Spinal cord (tissue), 10 donors: ENCODE data around the gene BLM. TPM values are rescaled to one million over a fixed set of nuclear protein-coding genes. Genes with fewer than 3 reads are reported as not detected.

ENCODE experiments used
- DNase-seq, 6 donors: peaks; one replicate each; pipeline versions ENCODE4 v3.0.0 to v3.0.0-alpha.2; 2013 to 2015; ENCODE audit warnings: low spot score in 6 of 6, low read depth in 4 of 6
- H3K27ac ChIP-seq: one replicate; pipeline ENCODE4 v1.5.1; 2013; ENCODE audit warnings: low read depth, low read length, control low read depth
- H3K27me3 ChIP-seq: one replicate; pipeline ENCODE4 v1.6.1; 2013; ENCODE audit warnings: low read length; ENCODE audit not compliant: control insufficient read depth, insufficient read depth
- H3K36me3 ChIP-seq: one replicate; pipeline ENCODE4 v1.6.1; 2013; ENCODE audit warnings: low read length; ENCODE audit not compliant: control insufficient read depth, insufficient read depth
- H3K4me1 ChIP-seq: one replicate; pipeline ENCODE4 v1.6.1; 2013; ENCODE audit warnings: low read length; ENCODE audit not compliant: control insufficient read depth, insufficient read depth
- H3K4me3 ChIP-seq: one replicate; pipeline ENCODE4 v1.5.1; 2013; ENCODE audit warnings: low read depth, low read length, control low read depth
- H3K9me3 ChIP-seq: one replicate; pipeline ENCODE4 v1.6.1; 2013; ENCODE audit warnings: low read length; ENCODE audit not compliant: control insufficient read depth, insufficient read depth
- WGBS: methylation state at CpG from one replicate; pipeline ENCODE4 v1.1.5; 2013; ENCODE audit warnings: missing lambda C conversion rate; ENCODE audit not compliant: insufficient coverage; 5-methylcytosine and 5-hydroxymethylcytosine counted together
- polyA plus RNA-seq, 2 donors: library from polyadenylated mRNA; unstranded; fragments of 120-200 nt; gene quantifications; one replicate each; pipeline ENCODE4 v1.2.1, GENCODE V29; 2013; ENCODE audit not compliant: insufficient read length in 2 of 2
- total RNA-seq, 2 donors: library from RNA; depleted of rRNA in 1 of 2; stranded (reverse); fragments of 120-200 nt in 1 of 2; fragments of >200 nt in 1 of 2; gene quantifications; one replicate each; pipeline versions ENCODE4 v1.2.3 to v1.2.4, GENCODE V29; 2013 to 2014
- donor health status: healthy.

Gene BLM
- total and polyA plus RNA-seq, 4 donors = 7.2 to 9.4 (median 8.7) TPM

DNA sequence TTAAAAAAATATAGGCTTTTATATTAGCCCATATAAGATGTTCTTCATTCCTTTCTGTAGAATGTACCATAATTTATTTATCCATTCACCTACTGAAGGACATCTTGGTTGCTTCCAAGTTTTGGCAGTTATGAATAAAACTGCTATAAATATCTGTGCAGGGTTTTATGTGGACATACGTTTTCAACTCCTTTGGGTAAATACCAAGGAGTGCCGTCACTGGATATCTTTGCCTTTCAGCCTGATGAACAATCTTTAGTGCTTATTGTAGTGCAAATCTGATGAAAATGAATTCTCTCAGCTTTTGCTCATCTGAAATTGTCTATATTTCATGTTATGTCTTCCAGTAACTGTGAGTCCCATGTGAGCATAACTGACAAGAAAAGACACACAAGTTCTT lies 26.6 kb upstream of the BLM start:
- Histone ChIP-seq H3K9me3 (peaks cover 1% of the 10 kb centered on the region), H3K27ac (no peak overlapping the region), H3K27me3 (no peaks in the 10 kb centered on the region), H3K4me1 (no peaks in the 10 kb centered on the region), H3K4me3 (no peak overlapping the region), H3K36me3 (no peaks in the 10 kb centered on the region)
- 60% methylated on average over 2 of the region's 2 CpGs for whole genome bisulfite sequencing
- DNase-seq = no peak

DNA sequence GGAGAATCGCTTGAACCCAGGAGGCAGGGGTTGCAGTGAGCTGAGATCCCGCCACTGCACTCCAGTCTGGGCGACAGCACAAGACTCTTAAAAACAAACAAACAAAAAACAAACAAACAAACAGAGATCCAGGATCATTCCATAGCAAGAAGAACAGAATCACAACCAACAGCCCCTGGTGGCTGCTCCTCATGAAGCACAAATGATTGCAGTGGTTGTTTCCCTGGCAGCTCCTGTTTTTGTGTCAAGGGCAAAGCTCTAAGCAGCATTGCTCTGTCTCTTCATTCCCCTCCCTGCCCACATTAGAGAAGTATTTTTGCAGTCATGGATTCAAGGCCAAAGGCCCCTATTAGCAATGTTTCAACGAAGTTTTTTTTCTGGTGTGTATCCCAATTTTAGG lies 25.8 kb upstream of the BLM start:
- DNase-seq = no peak
- Histone ChIP-seq H3K36me3 (no peaks in the 10 kb centered on the region), H3K27me3 (no peaks in the 10 kb centered on the region), H3K9me3 (peaks cover 1% of the 10 kb centered on the region), H3K4me1 (no peaks in the 10 kb centered on the region), H3K27ac (no peak overlapping the region), H3K4me3 (no peak overlapping the region)
- 97% methylated on average over 4 of the region's 4 CpGs for WGBS

DNA sequence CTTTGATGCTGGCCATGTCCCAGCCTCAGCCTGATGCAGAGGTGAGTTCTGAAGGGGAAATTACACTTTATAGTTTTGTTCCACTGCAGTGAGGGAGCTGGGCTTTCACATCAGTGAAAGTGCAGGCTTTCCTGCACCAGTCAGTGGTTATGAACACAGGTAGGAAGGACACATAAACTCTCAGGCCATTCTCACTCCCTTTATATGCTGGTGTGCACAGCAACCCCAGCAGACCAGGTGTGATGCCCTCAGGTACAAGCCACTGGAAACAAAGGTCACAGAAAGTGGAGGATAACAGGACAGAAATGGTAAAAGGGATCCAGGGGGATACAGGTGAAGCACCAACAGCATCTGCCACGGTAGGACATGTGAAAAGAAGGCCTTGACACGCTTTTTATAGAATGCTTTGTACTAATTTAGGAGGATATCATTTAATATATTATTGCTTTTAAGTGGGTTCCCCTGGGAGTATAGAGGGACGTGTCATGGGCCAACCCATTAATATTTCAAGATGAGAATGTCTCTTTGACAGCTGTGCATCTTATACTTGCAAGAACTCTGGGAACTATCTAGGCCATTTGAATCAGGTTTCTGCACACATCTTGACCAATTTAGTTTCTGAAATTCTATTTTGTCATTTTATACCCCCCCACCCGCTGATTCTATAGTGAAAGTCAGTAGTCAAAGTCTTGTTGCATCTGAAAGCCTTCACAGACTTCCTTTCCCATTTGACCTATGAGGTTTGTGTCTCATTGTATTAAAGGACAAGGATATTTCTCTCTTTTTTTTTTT lies 25.0 kb upstream of the BLM start:
- H3K36me3 ChIP-seq = no peaks in the 10 kb centered on the region
- WGBS = no CpG with 5 or more reads among the region's 4 CpGs
- no peaks in the 10 kb centered on the region for H3K27me3 ChIP-seq
- H3K9me3 ChIP-seq = peaks cover 1% of the 10 kb centered on the region
- no peak for DNase-seq
- H3K4me3 ChIP-seq = no peak overlapping the region
- H3K27ac ChIP-seq = no peak overlapping the region
- H3K4me1 ChIP-seq = no peaks in the 10 kb centered on the region

DNA sequence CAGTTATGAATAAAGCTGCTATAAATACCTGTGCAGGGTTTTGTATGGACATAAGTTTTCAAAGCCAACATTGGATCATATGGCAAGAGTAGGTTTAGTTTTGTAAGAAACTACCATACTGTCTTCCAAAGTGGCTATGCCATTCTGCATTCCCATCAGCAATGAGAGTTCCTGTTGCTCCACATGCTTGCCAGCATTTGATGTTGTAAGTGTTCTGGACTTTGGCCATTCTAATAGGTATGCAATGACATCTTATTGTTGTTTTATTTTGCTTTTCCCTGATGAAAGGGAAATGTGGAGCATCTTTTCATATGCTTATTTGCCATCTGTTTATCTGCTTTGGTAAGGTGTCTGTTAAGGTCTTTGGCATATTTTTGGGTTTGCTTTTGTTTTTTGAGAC lies 22.2 kb upstream of the BLM start:
- Histone ChIP-seq H3K9me3 (no peaks in the 10 kb centered on the region), H3K27ac (no peak overlapping the region), H3K4me3 (no peak overlapping the region), H3K36me3 (no peaks in the 10 kb centered on the region), H3K27me3 (no peaks in the 10 kb centered on the region), H3K4me1 (no peaks in the 10 kb centered on the region)
- no peak for DNase-seq

DNA sequence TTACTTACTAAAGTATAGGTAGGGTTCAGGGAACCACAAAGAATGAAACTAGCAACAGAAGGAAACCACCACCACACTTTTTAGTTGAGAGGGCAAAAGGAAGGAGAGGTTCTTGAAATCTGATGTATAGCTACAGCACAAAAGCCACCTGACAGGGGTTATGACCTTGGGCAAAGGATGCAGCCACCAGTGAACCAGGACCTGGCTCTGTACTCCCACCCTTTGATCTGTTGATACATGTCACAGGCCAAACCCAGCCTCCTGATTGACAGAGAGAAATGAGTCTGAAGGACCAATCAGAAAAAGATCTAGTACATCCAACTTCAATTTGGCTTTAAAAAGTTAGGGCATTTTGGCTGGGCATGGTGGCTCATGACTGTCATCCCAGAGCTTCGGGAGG lies 20.0 kb upstream of the BLM start:
- H3K27ac ChIP-seq = no peak overlapping the region
- no peaks in the 10 kb centered on the region for H3K36me3 ChIP-seq
- no peak overlapping the region for H3K4me3 ChIP-seq
- H3K9me3 ChIP-seq = no peaks in the 10 kb centered on the region
- H3K4me1 ChIP-seq = no peaks in the 10 kb centered on the region
- WGBS = no CpG with 5 or more reads among the region's 1 CpG
- DNase-seq = no peak
- no peaks in the 10 kb centered on the region for H3K27me3 ChIP-seq

DNA sequence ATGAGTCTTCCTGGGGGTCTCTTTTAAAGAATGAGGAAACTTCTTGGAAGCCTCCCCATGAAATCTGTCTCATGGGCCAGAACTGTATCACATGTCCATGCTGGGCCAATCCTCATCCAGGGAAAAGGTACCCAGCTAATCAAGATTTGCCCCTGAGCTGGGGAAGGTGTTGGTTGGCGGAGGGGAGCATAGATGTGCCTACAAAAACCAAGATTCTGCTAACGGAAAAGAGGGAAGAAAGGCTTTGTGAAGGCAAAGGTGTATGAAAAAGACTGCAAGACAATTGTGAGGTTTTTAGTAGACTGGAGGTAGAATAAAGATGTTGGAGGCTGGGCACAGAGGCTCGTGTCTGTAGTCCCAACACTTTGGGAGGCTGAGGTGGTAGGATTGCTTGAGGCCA lies 18.5 kb upstream of the BLM start:
- Histone ChIP-seq H3K9me3 (no peaks in the 10 kb centered on the region), H3K36me3 (no peaks in the 10 kb centered on the region), H3K27me3 (no peaks in the 10 kb centered on the region), H3K27ac (no peak overlapping the region), H3K4me1 (no peaks in the 10 kb centered on the region), H3K4me3 (no peak overlapping the region)
- WGBS = 100% methylated on average over 2 of the region's 3 CpGs
- DNase-seq = no peak

DNA sequence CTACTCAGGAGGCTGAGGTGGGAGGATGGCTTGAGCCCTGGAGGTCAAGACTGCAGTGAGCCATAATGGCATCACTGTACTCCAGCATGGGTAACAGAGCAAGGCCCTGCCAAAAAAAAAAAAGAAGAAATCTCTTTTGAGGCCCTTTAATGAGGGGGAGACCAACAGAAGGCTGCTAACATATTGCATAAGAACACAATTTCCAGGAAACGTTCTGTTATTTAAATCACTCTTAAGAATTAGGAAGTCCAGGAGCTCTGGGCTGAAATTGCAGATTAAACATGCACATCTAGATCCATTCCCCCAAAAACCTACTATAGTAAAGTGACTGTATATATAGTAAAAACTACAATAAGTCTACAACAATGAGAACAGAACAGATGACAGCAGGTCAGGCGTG lies 16.1 kb upstream of the BLM start:
- H3K4me3 ChIP-seq = no peak overlapping the region
- WGBS = no CpG with 5 or more reads among the region's 2 CpGs
- no peaks in the 10 kb centered on the region for H3K27me3 ChIP-seq
- no peaks in the 10 kb centered on the region for H3K9me3 ChIP-seq
- no peaks in the 10 kb centered on the region for H3K36me3 ChIP-seq
- no peak overlapping the region for H3K27ac ChIP-seq
- no peak for DNase-seq
- no peaks in the 10 kb centered on the region for H3K4me1 ChIP-seq

DNA sequence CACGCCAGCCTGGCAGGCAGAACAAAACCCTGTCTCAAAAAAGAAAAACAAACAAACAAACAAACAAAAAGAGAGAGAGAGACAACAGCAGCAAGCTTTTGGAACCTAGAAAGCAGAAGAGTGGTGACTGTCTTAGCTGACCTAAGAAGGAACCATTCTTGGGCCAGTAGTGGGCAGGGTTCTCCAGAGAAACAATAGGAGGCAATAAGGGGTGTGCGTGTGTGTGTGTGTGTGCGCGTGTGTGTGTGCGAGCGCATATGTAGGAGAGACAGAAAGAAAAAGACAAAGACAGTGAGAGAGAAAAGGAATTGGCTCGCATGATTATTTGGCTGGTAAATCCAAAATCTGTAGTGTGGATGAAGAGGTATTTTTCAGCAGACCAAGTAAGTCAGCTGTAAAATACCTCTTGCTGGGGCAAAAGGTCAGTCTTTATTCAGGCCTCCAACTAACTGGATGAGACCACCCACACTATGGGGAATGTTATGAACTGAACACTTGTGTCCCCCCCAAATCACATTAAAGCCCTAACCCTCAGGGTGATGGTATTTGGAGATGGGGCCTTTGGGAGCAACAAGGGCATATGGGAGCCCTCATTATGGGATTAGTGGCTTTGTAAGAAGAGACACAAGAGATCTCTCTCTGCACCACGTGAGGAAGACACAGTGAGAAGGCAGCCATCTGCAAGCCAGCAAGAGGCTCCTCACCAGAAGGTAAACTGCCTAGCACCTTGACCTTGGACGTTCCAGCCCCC lies 15.1 kb upstream of the BLM start:
- Histone ChIP-seq H3K4me1 (no peaks in the 10 kb centered on the region), H3K4me3 (no peak overlapping the region), H3K27ac (no peak overlapping the region), H3K36me3 (no peaks in the 10 kb centered on the region), H3K9me3 (no peaks in the 10 kb centered on the region), H3K27me3 (no peaks in the 10 kb centered on the region)
- no peak for DNase-seq
- WGBS = 74% methylated on average over 8 of the region's 9 CpGs

DNA sequence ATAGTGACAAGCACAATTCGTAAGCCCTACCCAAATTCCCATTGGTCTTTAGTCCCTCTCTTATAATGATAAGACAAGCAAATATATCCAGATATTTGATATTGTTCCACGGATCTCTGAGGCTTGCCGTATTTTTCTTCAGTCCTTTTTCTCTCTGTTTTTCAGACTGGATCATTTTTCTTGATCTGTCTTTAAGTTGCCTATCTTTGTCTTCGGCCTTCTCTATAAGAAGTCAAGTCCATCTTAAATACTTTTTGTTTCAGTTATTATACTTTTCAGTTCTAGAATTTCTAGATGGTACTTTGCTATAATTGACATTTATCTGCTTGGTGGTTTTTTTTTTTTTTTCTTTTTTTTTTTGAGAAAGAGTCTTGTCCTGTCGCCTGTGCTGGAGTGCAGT lies 13.7 kb upstream of the BLM start:
- DNase-seq = no peak
- Histone ChIP-seq H3K4me3 (no peak overlapping the region), H3K27me3 (no peaks in the 10 kb centered on the region), H3K27ac (no peak overlapping the region), H3K4me1 (no peaks in the 10 kb centered on the region), H3K9me3 (no peaks in the 10 kb centered on the region), H3K36me3 (no peaks in the 10 kb centered on the region)
- WGBS = no CpG with 5 or more reads among the region's 5 CpGs

DNA sequence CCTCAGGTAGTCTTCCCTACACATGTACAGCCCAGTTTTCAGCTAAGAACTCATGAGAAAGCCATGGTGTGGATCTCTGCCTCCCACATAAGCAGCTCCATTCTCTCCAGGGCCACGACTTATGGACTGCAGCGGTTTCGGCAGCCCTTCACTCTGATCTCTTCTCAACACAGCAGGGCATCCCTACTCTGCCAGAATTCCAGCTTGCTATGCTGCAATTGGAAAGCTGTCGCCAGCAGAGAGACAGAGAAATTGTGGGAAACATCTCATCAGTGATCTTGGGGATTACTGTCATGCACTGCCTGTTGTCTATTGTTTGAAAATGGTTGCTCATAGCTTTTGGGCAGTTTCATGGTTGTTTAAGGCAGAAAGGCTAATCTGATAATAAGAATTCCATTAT lies 11.9 kb upstream of the BLM start:
- Histone ChIP-seq H3K9me3 (no peaks in the 10 kb centered on the region), H3K4me1 (no peaks in the 10 kb centered on the region), H3K36me3 (no peaks in the 10 kb centered on the region), H3K27me3 (no peaks in the 10 kb centered on the region), H3K27ac (no peak overlapping the region), H3K4me3 (no peak overlapping the region)
- WGBS = 34% methylated on average over 3 of the region's 4 CpGs
- peak in 2 of 6 donors; percentile 28 to 72 for DNase-seq
